Fibroblast of gingiva (primary cell): ENCODE measurements around the gene PAM.
"Not testable (repeated sequence)": the region's sequence is repeated elsewhere in the genome, so short reads cannot be mapped to it uniquely, and the experiment has no call there.

ENCODE experiments used
- DNase-seq: peaks from one replicate; pipeline ENCODE4 v3.0.0-alpha.2; 2011; ENCODE audit warnings: low read depth

Gene PAM

DNA sequence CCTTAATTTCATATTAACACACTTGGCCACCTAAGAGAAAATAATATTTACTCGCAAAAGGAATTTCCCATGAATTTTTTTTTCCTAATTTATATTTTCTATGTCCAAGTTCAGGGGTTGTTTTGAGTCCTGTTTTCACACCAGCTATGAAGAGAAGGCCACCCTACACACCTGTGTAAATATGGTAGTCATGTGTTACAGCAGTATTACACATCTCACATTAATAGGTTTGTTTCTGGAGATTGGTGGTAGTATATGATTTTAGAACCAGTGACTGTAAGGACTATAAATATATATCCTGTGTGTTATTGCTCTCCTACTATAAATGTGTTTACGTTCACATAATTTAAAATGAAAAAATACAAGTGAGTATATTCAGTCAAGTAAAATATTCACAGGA, 147.5 kb downstream of the PAM start:
- DNase-seq = no peak

- DNase-seq = no peak
These were observed 148.2 kb downstream of the PAM start for GRCh38 chr5:102903074-102903871.

DNA sequence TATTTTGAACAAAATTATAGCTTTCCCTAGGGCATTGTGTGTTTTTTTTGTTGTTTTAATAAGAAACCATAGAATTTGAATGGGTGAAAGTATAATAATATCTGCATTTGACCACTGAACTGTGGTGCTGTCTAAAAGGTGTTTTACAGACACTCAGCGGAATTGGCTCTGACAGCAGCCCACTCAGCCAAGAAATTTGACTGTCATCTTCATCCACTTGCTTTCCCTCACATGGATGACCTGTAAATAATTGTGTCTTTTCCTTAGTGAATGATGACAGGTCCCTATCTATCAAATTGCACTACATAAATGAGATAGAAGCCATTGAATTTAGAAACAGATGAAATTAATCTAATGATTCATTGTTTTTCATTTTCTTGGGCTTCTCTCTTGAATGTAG, 150.0 kb downstream of the PAM start:
- no peak for DNase-seq

DNA sequence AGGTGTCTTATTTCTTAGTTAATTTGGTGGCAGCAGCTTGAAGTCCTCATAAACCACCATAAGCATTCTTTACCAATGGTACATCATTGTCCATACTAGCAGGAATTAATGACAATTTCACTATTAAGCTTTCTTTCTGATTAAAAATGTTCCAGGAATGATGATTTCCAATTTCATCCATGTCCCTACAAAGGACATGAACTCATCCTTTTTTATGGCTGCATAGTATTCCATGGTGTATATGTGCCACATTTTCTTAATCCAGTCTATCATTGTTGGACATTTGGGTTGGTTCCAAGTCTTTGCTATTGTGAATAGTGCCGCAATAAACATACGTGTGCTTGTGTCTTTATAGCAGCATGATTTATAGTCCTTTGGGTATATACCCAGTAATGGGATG, 152.0 kb downstream of the PAM start:
- not testable (repeated sequence) for DNase-seq

DNA sequence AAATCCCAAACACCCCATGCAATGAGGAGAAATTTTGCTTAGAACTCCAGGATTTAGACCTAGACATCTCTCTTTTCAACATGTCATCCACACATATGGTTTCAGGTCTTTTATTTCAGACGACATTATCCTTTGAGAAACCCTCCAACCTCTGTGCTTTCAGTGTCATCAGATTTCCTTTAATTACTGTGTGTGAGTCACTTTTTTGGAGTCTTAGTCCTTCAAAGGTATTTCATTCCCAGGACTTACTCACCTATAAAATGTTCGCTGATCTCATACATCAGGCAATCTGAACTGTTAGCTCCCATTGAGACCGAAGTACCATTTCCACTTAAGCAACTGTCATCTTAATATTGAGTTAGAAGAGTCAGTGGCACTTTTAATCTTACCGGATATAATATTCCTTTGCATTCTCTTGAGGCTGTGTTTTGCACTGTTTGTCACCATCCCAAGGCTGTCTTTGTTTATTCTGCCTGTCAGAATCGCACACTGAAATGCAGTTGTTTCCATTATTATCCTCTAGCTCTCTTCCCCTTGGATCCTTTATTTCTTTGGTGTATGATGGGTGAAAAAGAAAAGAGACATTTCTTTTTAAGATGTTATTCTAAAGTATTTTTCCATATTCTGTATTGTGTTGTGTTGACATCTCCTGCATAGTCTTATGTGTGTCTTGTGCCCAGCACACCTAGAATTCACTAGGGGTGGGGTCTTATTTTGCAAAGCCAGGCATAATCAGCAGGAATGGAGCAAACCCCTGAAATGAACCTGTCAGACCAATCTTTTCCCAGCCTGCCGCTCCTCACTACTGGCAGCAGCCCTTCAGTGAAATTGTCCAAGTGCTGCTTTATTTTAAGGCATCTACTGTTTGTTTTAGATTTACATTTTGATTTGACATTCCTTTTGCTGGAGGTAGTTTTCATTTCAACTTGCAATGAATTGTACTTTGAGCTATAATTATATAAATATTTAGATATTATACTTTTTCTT, 155.4 kb downstream of the PAM start:
- no peak for DNase-seq

- peak; percentile 41 for DNase-seq
These were observed 156.9 kb downstream of the PAM start for GRCh38 chr5:102911973-102912372.

- DNase-seq = no peak
These were observed 161.0 kb downstream of the PAM start for GRCh38 chr5:102916109-102916508.

DNA sequence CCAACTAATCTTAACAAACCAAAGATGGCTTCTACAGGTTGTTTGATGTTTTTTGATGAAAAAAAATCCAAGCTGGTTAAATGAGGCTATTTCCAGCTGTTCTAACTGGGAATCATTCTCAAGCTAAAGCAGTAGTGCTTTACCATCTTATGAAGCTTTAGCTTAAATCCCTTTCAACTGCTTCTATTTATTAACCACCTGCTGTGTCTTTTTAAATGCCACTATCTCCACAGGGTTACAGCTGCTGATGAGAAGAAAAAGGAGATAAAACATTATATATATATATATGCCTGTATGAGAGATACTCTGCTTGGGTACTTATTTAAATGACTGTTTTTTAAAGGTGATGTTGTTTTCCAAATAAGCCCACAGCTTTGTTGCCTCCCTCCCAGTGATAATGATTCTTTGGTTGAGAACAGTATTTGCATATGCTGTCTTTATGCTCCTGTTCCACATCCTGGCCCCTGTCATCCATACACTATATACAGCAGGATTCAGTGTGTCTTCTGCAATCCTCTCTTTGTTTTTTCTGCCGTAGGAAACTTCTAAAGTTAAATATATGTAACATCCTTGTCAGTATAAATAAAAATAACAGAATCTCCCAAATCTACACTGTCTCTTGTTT, 164.0 kb downstream of the PAM start:
- DNase-seq = no peak

- DNase-seq = no peak
These were observed 165.7 kb downstream of the PAM start for GRCh38 chr5:102920762-102921161.

DNA sequence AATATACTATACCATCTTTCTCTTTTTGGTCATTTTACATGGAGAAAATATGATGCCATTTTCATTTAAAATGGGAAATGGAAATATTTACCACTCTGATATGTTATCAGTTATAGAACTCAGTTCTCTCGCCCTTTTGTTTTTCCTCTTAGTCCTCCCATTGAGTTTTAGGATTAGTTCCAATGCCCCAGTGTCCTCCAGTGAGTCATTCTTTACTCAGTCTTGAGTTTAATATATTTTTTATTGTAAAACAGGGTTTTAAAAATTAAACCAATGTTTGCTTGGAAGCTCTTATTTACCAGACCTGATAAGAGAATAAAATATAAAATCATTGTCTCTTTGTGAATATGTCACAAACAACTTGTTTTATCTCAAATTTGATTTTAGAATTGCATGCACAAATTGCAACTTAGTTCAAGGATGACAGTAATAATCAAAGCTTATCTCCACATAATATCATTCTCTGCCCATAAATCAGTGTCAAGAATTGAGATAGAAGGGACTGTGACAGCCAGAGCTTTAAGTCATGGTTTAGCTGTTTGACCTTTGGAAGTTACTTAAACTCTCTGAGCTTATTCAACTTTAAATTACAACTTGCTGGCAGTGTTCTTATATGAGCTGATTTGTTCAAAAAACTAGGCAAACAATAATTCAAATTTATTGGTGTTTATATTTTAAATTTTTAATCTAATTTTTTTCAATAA, 166.4 kb downstream of the PAM start:
- DNase-seq = no peak

DNA sequence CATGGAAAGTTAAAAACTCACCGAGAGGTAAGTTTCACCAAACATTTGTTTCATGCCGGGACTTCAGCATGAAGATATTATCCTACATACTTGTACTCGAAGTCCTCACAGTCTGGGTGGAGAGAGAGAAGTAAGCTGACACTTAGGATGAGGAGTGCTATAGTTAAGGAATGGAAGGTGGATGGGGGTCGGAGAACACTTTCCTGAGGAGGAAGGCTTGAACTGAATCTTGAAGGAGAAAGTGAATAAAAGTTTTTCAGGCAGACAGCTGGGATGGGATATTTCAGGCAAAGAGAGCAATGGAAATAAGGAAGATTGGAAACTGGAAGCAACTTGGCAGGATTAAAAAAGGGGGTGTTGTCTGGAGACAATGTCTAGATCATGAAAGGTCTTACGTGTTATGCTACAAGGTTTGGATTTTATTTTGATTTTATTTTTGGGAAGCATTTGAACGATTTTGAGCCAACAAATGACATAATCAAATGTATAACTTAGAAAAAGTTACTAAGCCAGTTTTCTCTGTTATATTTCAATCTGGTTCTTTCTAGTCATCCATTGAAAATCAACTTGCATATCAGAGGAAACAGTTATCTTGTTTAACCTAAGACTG, 167.1 kb downstream of the PAM start:
- no peak for DNase-seq

DNA sequence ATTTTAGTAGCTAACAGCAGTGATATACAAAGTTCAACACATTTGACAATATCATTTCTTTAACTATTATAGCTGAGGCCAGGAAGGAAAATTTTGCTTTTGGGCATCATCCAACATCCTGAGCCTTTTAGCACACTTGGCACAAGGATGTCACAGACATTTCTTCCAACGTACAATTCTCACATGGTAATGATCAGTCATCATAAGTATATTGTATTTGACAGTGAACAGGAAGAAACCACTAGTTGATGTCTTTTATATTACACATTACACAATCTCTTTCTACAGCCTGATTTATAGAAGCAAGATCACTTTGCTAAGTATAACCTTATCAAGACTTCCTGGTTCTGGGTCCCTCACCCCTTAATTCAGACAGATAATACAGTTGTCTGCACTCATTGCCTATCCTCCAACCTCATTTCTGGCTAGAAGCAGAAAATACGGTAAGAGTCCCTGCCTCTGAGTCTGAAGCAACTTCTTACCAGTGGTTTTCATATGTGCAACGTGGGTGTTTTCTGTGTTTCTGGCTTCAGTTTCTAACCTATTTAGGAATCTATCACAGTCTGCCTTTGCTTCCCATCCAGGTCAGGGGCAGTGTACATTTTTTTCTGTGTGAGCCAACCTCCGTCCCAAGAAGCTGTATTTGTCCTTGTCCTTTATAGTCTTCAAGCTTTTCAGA, 167.8 kb downstream of the PAM start:
- peak; percentile 35 for DNase-seq

DNA sequence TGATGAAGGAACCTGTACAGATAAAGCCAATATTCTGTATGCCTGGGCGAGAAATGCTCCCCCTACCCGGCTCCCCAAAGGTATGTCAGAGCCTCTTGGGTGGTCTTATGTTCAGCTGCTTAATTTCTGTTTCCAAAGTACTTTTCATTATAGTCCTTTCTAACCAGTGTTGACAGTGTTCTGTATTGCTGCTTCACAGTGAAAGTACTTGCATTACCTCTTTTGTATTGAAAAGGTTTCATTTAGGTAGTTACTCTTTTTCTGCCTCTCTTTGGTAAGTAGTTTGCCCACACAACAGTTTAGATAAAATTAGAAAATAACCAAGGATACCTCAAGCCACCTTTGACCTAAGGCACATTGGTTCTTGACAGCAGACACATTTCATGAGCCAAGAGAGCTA, 169.9 kb downstream of the PAM start:
- DNase-seq = no peak

- DNase-seq = no peak
These were observed 171.9 kb downstream of the PAM start for GRCh38 chr5:102927007-102927406.

- no peak for DNase-seq
These were observed 175.1 kb downstream of the PAM start for GRCh38 chr5:102930244-102930643.

GRCh38 chr5:102931085-102931725, 176.1 kb downstream of the PAM start:
- DNase-seq = no peak

DNA sequence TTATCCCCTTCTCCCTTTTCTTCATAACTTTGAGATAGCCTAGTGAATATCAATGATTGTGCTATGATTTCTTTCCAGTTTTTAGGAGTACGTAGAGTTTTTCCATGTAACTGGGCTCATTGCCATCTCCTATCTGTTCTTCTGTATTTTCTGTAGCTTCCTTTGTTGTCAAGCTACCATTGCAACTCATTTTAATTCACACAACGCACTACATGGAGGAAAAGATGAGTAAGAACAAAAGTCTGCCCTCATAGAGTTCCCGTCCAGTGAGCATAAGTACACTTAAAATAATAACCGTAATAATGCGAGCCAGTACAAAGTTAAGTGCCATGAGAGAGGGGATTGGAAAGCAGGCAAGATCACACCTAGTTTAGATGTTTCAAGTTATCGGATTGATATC, 177.7 kb downstream of the PAM start:
- DNase-seq = no peak

DNA sequence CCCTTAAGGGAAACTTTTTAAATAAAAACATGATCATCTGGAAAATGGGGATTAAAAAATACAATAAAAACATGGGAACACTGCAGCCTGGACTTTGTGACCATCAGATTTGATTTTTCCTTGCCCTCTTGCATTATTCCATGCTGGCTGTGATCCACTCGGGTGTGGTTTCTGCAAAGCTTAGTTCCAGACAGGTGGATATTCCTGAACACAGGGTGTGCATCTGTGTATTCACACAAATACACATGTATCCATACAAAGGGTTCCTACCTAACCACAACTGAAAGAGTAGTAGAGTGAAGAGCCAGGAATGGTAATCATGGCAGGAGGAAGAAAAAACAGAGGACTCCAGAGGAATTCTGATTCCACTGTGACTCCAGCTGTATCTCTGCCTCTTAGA, 178.2 kb downstream of the PAM start:
- DNase-seq = no peak

DNA sequence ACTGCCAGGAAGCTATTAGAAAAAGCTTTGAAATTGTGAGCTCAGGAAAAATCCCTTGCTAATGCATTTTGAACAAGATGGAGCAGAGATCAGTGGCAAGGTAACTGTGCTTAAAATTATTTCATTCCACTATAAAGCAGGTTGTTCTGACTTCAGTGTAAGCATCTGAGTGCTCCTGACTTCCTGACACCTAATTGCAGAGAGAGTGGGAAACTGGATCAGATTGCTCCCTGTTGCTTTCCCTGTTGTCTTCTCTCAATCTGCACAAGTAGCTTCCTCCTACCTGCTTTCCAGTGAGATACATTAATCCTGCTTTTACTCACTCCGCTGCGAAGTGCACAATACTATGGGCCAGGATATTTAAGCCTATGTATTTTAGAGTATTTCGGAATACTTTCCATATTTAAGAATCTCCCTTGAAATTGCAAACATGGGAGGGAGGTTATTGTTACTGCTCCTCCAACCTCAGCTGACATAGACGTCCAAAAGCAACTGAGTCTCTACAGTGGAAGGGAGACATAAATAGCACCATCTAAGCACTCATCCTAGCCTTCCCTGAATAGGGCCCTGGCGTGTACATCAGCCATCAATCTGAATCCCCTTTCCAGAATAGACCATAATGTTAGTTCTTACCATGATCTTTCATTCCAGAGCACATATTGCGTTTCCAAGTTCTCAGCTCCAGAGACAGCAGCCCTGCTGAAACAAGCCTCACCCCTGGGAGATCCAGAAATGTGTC, 178.8 kb downstream of the PAM start:
- DNase-seq = no peak

DNA sequence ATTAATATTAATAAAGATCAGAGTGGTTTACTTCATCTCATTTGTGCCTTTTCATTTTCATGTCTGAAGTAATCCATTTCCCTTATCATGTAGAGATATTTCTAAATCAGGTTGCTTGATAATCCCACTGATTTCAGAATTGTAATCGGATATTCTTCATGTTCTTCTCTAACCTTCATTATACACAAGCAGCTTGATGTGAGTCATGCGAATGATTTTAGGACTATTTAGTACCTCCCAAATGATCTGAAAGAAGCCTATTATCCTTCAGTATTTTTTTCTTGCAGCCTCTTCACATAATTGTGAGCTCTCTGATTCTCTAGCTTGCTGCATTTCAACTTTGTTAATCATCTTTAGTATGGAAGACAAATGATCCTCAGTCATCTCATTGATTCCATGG, 182.8 kb downstream of the PAM start:
- no peak for DNase-seq
